Stomach smooth muscle (tissue), 2 donors: ENCODE results near the gene FLT1.

Experiments used
- H3K27ac ChIP-seq: one replicate; pipeline ENCODE4 v1.7.0; 2013; ENCODE audit warnings: mild to moderate bottlenecking, low read length, inconsistent platforms
- H3K27me3 ChIP-seq, 2 donors: one replicate each; pipeline ENCODE4 v1.7.0; 2013; ENCODE audit warnings: low read length in 2 of 2; ENCODE audit not compliant: insufficient read depth in 2 of 2, control insufficient read depth in 1 of 2
- H3K36me3 ChIP-seq, 2 donors: one replicate each; pipeline ENCODE4 v1.7.0; 2013; ENCODE audit warnings: low read length in 2 of 2; ENCODE audit not compliant: control insufficient read depth in 2 of 2, insufficient read depth in 2 of 2
- H3K4me1 ChIP-seq: one replicate; pipeline ENCODE4 v1.7.0; 2013; ENCODE audit warnings: low read length; ENCODE audit not compliant: control insufficient read depth, insufficient read depth
- H3K4me3 ChIP-seq, 2 donors: one replicate each; pipeline ENCODE4 v1.7.0; 2013; ENCODE audit warnings: low read length in 2 of 2
- H3K9ac ChIP-seq, 2 donors: one replicate each; pipeline ENCODE4 v1.7.0; 2013; ENCODE audit warnings: low read length in 2 of 2, mild to moderate bottlenecking in 1 of 2
- H3K9me3 ChIP-seq, 2 donors: one replicate each; pipeline ENCODE4 v1.7.0; 2013; ENCODE audit warnings: low read length in 2 of 2; ENCODE audit not compliant: control insufficient read depth in 2 of 2
- donor health status: healthy.
- donor health status: Pancreatic carcinoma.

The FLT1 gene

GRCh38 chr13:28328271-28328607 lies 166.7 kb downstream of the FLT1 start:
- H3K9ac ChIP-seq = no peak overlapping the region

GRCh38 chr13:28327373-28328270 lies 167.3 kb downstream of the FLT1 start:
- H3K9me3 ChIP-seq = no peaks in the 10 kb centered on the region
- no peak overlapping the region for H3K27ac ChIP-seq
- no peak overlapping the region for H3K4me3 ChIP-seq
- no peaks in the 10 kb centered on the region for H3K4me1 ChIP-seq
- H3K9ac ChIP-seq = no peak overlapping the region
- H3K36me3 ChIP-seq = no peaks in the 10 kb centered on the region
- no peaks in the 10 kb centered on the region for H3K27me3 ChIP-seq

More at GRCh38 chr13:28328271-28328607, 166.7 kb downstream of the FLT1 start:
- Histone ChIP-seq H3K4me3 (no peak overlapping the region), H3K9me3 (no peaks in the 10 kb centered on the region), H3K36me3 (no peaks in the 10 kb centered on the region), H3K27me3 (no peaks in the 10 kb centered on the region), H3K4me1 (no peaks in the 10 kb centered on the region), H3K27ac (no peak overlapping the region)

GRCh38 chr13:28326056-28326455 lies 168.9 kb downstream of the FLT1 start:
- no peaks in the 10 kb centered on the region for H3K4me1 ChIP-seq
- H3K9me3 ChIP-seq = no peaks in the 10 kb centered on the region
- H3K4me3 ChIP-seq = no peak overlapping the region
- no peaks in the 10 kb centered on the region for H3K27me3 ChIP-seq
- H3K9ac ChIP-seq = no peak overlapping the region
- H3K27ac ChIP-seq = no peak overlapping the region
- H3K36me3 ChIP-seq = no peaks in the 10 kb centered on the region

- Histone ChIP-seq H3K4me1 (no peaks in the 10 kb centered on the region), H3K36me3 (no peaks in the 10 kb centered on the region), H3K27me3 (no peaks in the 10 kb centered on the region), H3K9me3 (no peaks in the 10 kb centered on the region), H3K27ac (no peak overlapping the region), H3K4me3 (no peak overlapping the region), H3K9ac (no peak overlapping the region)
These were observed 169.9 kb downstream of the FLT1 start for GRCh38 chr13:28325022-28325421.

- no peak overlapping the region for H3K4me3 ChIP-seq
- H3K27ac ChIP-seq = no peak overlapping the region
- no peaks in the 10 kb centered on the region for H3K27me3 ChIP-seq
- no peaks in the 10 kb centered on the region for H3K36me3 ChIP-seq
- no peaks in the 10 kb centered on the region for H3K4me1 ChIP-seq
- H3K9ac ChIP-seq = no peak overlapping the region
- no peaks in the 10 kb centered on the region for H3K9me3 ChIP-seq
These were observed 170.6 kb downstream of the FLT1 start for GRCh38 chr13:28324181-28324789.

GRCh38 chr13:28322256-28322905 lies 172.5 kb downstream of the FLT1 start:
- Histone ChIP-seq H3K27ac (no peak overlapping the region), H3K4me1 (peaks cover 3% of the 10 kb centered on the region), H3K4me3 (no peak overlapping the region)

GRCh38 chr13:28321756-28322155 lies 173.2 kb downstream of the FLT1 start:
- peaks cover 3% of the 10 kb centered on the region for H3K4me1 ChIP-seq

More at GRCh38 chr13:28322256-28322905, 172.5 kb downstream of the FLT1 start:
- no peaks in the 10 kb centered on the region for H3K36me3 ChIP-seq
- no peak overlapping the region for H3K9ac ChIP-seq
- H3K9me3 ChIP-seq = no peaks in the 10 kb centered on the region
- H3K27me3 ChIP-seq = no peaks in the 10 kb centered on the region

GRCh38 chr13:28320884-28321574 lies 173.9 kb downstream of the FLT1 start:
- Histone ChIP-seq H3K27ac (no peak overlapping the region), H3K4me3 (no peak overlapping the region), H3K36me3 (no peaks in the 10 kb centered on the region), H3K4me1 (peaks cover 3% of the 10 kb centered on the region), H3K9ac (no peak overlapping the region), H3K27me3 (no peaks in the 10 kb centered on the region), H3K9me3 (no peaks in the 10 kb centered on the region)

More at GRCh38 chr13:28321756-28322155, 173.2 kb downstream of the FLT1 start:
- Histone ChIP-seq H3K9me3 (no peaks in the 10 kb centered on the region), H3K36me3 (no peaks in the 10 kb centered on the region), H3K27ac (no peak overlapping the region), H3K27me3 (no peaks in the 10 kb centered on the region), H3K9ac (no peak overlapping the region), H3K4me3 (no peak overlapping the region)

GRCh38 chr13:28320209-28320608 lies 174.7 kb downstream of the FLT1 start:
- no peaks in the 10 kb centered on the region for H3K36me3 ChIP-seq
- no peak overlapping the region for H3K4me3 ChIP-seq
- H3K27ac ChIP-seq = no peak overlapping the region
- peaks cover 3% of the 10 kb centered on the region for H3K4me1 ChIP-seq
- H3K27me3 ChIP-seq = no peaks in the 10 kb centered on the region
- H3K9me3 ChIP-seq = no peaks in the 10 kb centered on the region
- no peak overlapping the region for H3K9ac ChIP-seq

GRCh38 chr13:28319528-28319927 lies 175.4 kb downstream of the FLT1 start:
- H3K36me3 ChIP-seq = no peaks in the 10 kb centered on the region
- H3K4me3 ChIP-seq = no peak overlapping the region
- no peak overlapping the region for H3K27ac ChIP-seq
- peaks cover 3% of the 10 kb centered on the region for H3K4me1 ChIP-seq
- H3K27me3 ChIP-seq = no peaks in the 10 kb centered on the region
- H3K9me3 ChIP-seq = no peaks in the 10 kb centered on the region
- no peak overlapping the region for H3K9ac ChIP-seq
